NCI-H774 (cell line): ENCODE data around the gene ZBTB9.

Experiments
- DNase-seq: peaks from one replicate; lab custom pipeline; 2025; lab: John Stamatoyannopoulos, UW

Gene ZBTB9

GRCh38 chr6:33454009-33454946, at the start of gene ZBTB9:
TSS of gene ZBTB9 (plus strand) at chr6:33454576. CDS start at chr6:33455101, 525 bp downstream.
- peak; percentile 96 for DNase-seq

- no peak for DNase-seq
Observed at GRCh38 chr6:33404884-33405283, 49.5 kb upstream of the ZBTB9 start.

- DNase-seq = no peak
Observed at GRCh38 chr6:33405386-33405940, 48.9 kb upstream of the ZBTB9 start.

- DNase-seq = no peak
Observed at GRCh38 chr6:33406126-33406525, 48.2 kb upstream of the ZBTB9 start.

GRCh38 chr6:33407132-33407718, 47.2 kb upstream of the ZBTB9 start:
- DNase-seq = no peak

- DNase-seq = peak; percentile 98
Observed at GRCh38 chr6:33410050-33410710, 44.2 kb upstream of the ZBTB9 start.

- DNase-seq = peak; percentile 87
Observed at GRCh38 chr6:33410711-33411631, 43.4 kb upstream of the ZBTB9 start, which contains the start of gene PHF1. TSS of gene PHF1 (plus strand) at chr6:33411014. CDS start at chr6:33412264, 1,250 bp downstream.

- no peak for DNase-seq
Observed at GRCh38 chr6:33411632-33412005, 42.8 kb upstream of the ZBTB9 start.

GRCh38 chr6:33412140-33413009, 42.0 kb upstream of the ZBTB9 start:
- no peak for DNase-seq

- DNase-seq = no peak
Observed at GRCh38 chr6:33413241-33414120, 40.9 kb upstream of the ZBTB9 start.

GRCh38 chr6:33414592-33415271, 39.6 kb upstream of the ZBTB9 start:
- DNase-seq = no peak

GRCh38 chr6:33415831-33416230, 38.5 kb upstream of the ZBTB9 start:
- no peak for DNase-seq

GRCh38 chr6:33416386-33417127, 37.8 kb upstream of the ZBTB9 start:
- DNase-seq = no peak

GRCh38 chr6:33417128-33417902, 37.1 kb upstream of the ZBTB9 start:
- DNase-seq = no peak

- peak; percentile 99 for DNase-seq
Observed at GRCh38 chr6:33417903-33418689, 36.3 kb upstream of the ZBTB9 start, which contains the start of gene CUTA. TSS of gene CUTA (minus strand) at chr6:33418107. CDS start at chr6:33418000, 107 bp downstream.

GRCh38 chr6:33418690-33419291, 35.6 kb upstream of the ZBTB9 start:
- DNase-seq = no peak
